ENCODE data around the gene LBX1. TPM values are rescaled to one million over a fixed set of nuclear protein-coding genes. Genes with fewer than 3 reads are reported as not detected.

LBX1 gene
- total and polyA plus RNA-seq, 2 donors (not counting 3 experiments of a cell fraction or from before 2014, with no cell fraction given): not detected

DNA sequence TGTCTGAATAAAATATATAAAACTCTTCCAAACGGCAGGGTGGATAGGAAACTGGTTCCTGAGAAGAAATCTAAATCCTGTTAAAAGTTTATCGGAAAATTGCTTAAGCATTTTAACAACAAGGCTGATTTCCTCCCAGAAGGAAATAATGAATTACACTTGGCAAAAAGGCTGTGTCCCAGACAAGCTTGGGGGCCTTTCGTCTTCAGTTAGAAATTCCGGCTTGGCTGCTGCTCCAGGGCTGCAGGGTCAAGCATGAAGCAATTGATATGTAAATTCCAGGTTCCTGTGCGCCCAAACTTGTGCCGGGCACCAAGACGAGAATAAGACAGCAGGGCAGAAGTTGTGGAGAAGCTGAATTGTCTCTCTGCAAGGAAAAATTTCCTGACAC is 38.0 kb upstream of the LBX1 start:
- no peaks in the 10 kb centered on the region for H3K9me1 ChIP-seq (replicated peaks; ENCODE audit: control insufficient read depth, extremely low read depth, insufficient read depth, low read length)
- peaks cover 0 to 7% of the 10 kb centered on the region in 2 experiments for H3K27me3 ChIP-seq (ENCODE audit: control insufficient read depth in 2 of 2, insufficient read depth in 2 of 2, low read length in 2 of 2)
- no peak overlapping the region for H3K4me2 ChIP-seq (ENCODE audit: insufficient read depth, low read length)
- H3K36me3 ChIP-seq (ENCODE audit: control insufficient read depth in 2 of 2, extremely low read depth in 1 of 2, insufficient read depth in 2 of 2, low read length in 2 of 2): no peaks in the 10 kb centered on the region
- DNase-seq (ENCODE audit: low read depth, low spot score) (no peak), FAIRE-seq (no peak)
- dilution Hi-C loops (cut with MboI; ENCODE audit: extremely low pct_ligation_motif_present, low sequenced_read_pairs): no loop called here
- intact Hi-C loops (cut with micrococcal nuclease): no loop called here
- no TSS peak for BruUV-seq (replicated peaks)
- CTCF ChIA-PET: interaction anchor here (0.6 to 1.9 kb wide), 3 partner anchors 118 to 200 kb away, joined by 3 to 8 read pairs (median 6); no protein-coding TSS in a partner anchor
- no peak overlapping the region for H3K9ac ChIP-seq (replicated peaks; ENCODE audit: extremely low read depth, insufficient read depth, low read length)
- H3K4me3 ChIP-seq (replicated peaks in 1 of 3; ENCODE audit: insufficient read depth in 1 of 3, low read depth in 1 of 3, low read length in 3 of 3): no peak overlapping the region
- no peaks in the 10 kb centered on the region for H3K9me3 ChIP-seq (replicated peaks; ENCODE audit: control insufficient read depth, insufficient read depth, low read length)
- H3K4me1 ChIP-seq (ENCODE audit: control insufficient read depth, extremely low read depth, insufficient read depth, low read length): no peaks in the 10 kb centered on the region
- H3K79me2 ChIP-seq (ENCODE audit: control insufficient read depth, insufficient read depth, low read length): no peaks in the 10 kb centered on the region
- no peak overlapping the region for H2AFZ ChIP-seq (ENCODE audit: low read depth, low read length)
- H3K27ac ChIP-seq (ENCODE audit: insufficient read depth, low read depth, low read length): no peak overlapping the region
- POLR2A ChIA-PET: no interaction called here
- no peak for TF ChIP-seq JUN (IDR thresholded peaks at IDR 0.05; ENCODE audit: borderline replicate concordance, insufficient read depth, insufficient read length, low read depth)
- TF ChIP-seq, protein P1, sequence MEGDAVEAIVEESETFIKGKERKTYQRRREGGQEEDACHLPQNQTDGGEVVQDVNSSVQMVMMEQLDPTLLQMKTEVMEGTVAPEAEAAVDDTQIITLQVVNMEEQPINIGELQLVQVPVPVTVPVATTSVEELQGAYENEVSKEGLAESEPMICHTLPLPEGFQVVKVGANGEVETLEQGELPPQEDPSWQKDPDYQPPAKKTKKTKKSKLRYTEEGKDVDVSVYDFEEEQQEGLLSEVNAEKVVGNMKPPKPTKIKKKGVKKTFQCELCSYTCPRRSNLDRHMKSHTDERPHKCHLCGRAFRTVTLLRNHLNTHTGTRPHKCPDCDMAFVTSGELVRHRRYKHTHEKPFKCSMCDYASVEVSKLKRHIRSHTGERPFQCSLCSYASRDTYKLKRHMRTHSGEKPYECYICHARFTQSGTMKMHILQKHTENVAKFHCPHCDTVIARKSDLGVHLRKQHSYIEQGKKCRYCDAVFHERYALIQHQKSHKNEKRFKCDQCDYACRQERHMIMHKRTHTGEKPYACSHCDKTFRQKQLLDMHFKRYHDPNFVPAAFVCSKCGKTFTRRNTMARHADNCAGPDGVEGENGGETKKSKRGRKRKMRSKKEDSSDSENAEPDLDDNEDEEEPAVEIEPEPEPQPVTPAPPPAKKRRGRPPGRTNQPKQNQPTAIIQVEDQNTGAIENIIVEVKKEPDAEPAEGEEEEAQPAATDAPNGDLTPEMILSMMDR (IDR thresholded peaks at IDR 0.05; ENCODE audit: extremely low read depth in 1 of 2, insufficient read depth in 1 of 2, low read depth in 1 of 2, low read length in 2 of 2): no peak
- no peak for TF ChIP-seq GATA2 (IDR thresholded peaks at IDR 0.05; ENCODE audit: insufficient read depth, insufficient read length, low read depth, low read length)
- TF ChIP-seq MYC (IDR thresholded peaks at IDR 0.05; ENCODE audit: low read depth, low read length): no peak
- no peaks in the 10 kb centered on the region for H4K20me1 ChIP-seq (replicated peaks; ENCODE audit: control insufficient read depth, extremely low read depth, insufficient read depth, low read length)
